Thoracic aorta (tissue), 2 donors: ENCODE data around the gene TBC1D9. TPM values are rescaled to one million over a fixed set of nuclear protein-coding genes. Genes with fewer than 3 reads are reported as not detected.

Experiments
- ATAC-seq: fragments of 150-250 bp; one replicate; pipeline ENCODE4 v1.8.0; 2017; ENCODE audit warnings: low read depth; ENCODE audit not compliant: insufficient number of reproducible peaks, low FRiP score
- DNase-seq: peaks from one replicate; pipeline ENCODE4 v3.0.0-alpha.2; 2020; ENCODE audit warnings: low spot score
- H3K27ac ChIP-seq, 2 donors: fragments of 200-600 bp; sonication (generic); 1 replicate in 1 of 2; 2 replicates in 1 of 2; pipeline ENCODE4 v1.5.1; 2016; ENCODE audit warnings: mild to moderate bottlenecking in 2 of 2, moderate library complexity in 2 of 2
- H3K27me3 ChIP-seq: fragments of 200-600 bp; sonication (generic); replicated peaks from 2 replicates; pipeline ENCODE4 v1.6.0; 2016; ENCODE audit warnings: mild to moderate bottlenecking; ENCODE audit not compliant: insufficient read depth
- H3K36me3 ChIP-seq: fragments of 200-600 bp; sonication (generic); one replicate; pipeline ENCODE4 v1.5.1; 2016
- H3K4me1 ChIP-seq, 2 donors: fragments of 200-600 bp; sonication (generic); 1 replicate in 1 of 2; 2 replicates in 1 of 2; pipeline versions ENCODE4 v1.5.1 to v1.6.0; 2016; ENCODE audit warnings: low read depth in 2 of 2, mild to moderate bottlenecking in 1 of 2; ENCODE audit not compliant: control insufficient read depth in 1 of 2
- H3K4me3 ChIP-seq: fragments of 200-600 bp; sonication (generic); 2 replicates; pipeline ENCODE4 v1.5.1; 2016; ENCODE audit warnings: mild to moderate bottlenecking
- H3K9me3 ChIP-seq: fragments of 200-600 bp; sonication (generic); 2 replicates; pipeline ENCODE4 v1.5.1; 2016
- CTCF ChIP-seq: fragments of 200-600 bp; sonication (generic); IDR thresholded peaks from one replicate; pipeline ENCODE4 v1.5.1; 2019; ENCODE audit warnings: antibody characterized with exemption
- total RNA-seq, 2 donors: library from RNA; depleted of rRNA; stranded (reverse); fragments of >200 nt; gene quantifications; one replicate each; pipeline versions ENCODE4 v1.1.0 to v1.2.3, GENCODE V29; 2016

Gene TBC1D9
- total RNA-seq, 2 donors from 2014 or later: 17.5 to 21.2 TPM

GRCh38 chr4:140584439-140584838, 171.7 kb downstream of the TBC1D9 start:
- no peak for TF ChIP-seq CTCF
- Histone ChIP-seq H3K27me3 (no peaks in the 10 kb centered on the region), H3K36me3 (no peaks in the 10 kb centered on the region), H3K4me1 (no peaks in the 10 kb centered on the region), H3K4me3 (no peak overlapping the region), H3K9me3 (no peaks in the 10 kb centered on the region), H3K27ac (no peak overlapping the region)
- no peak for DNase-seq
- no peak for ATAC-seq

DNA sequence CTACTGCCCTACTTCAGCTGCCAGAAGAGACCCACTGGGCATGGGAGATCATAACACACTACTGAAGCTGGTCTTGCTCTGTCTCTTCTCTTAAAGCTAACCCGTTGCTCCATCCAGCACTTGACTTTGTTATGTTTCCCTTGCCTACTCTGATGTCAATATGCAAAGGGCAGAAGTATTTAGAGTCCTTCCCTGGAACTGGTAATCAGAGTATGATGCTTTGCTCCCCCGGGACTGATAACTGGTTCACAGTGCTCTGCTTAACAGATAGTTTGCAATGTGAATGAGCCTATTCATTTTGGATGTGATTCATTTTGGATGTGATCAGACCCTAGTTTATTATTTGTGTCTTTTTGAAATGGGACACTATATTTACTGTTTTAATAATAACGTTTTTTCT, 175.1 kb downstream of the TBC1D9 start:
- Histone ChIP-seq H3K27me3 (no peaks in the 10 kb centered on the region), H3K4me3 (no peak overlapping the region), H3K9me3 (no peaks in the 10 kb centered on the region), H3K36me3 (no peaks in the 10 kb centered on the region), H3K27ac (no peak overlapping the region), H3K4me1 (no peaks in the 10 kb centered on the region)
- no peak for TF ChIP-seq CTCF
- ATAC-seq: no peak
- DNase-seq: no peak

DNA sequence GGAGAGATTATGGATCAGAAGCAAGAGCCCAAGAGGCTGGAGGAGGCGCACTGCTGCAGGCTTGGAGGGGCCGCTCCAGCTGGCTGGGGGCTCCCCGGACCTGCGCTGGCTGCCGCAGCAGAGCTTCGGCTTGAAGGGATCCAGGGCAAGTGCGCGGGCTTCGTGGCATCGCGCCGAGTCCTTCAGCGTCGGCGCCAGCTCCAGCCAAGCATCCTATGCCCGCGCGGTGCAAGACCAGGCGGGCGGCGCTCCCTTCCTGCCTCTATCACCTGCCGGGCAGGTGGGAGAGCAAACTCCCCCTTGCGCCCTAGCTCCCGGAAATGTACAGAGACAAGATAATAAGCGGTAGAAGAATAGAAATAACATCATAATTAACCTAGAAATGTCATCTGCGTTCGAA, 176.9 kb downstream of the TBC1D9 start:
- ATAC-seq (no peak), DNase-seq (no peak)
- no peak overlapping the region for H3K4me3 ChIP-seq
- H3K27me3 ChIP-seq: no peaks in the 10 kb centered on the region
- no peak for TF ChIP-seq CTCF
- H3K27ac ChIP-seq: no peak overlapping the region
- no peaks in the 10 kb centered on the region for H3K4me1 ChIP-seq
- no peaks in the 10 kb centered on the region for H3K9me3 ChIP-seq
- no peaks in the 10 kb centered on the region for H3K36me3 ChIP-seq

DNA sequence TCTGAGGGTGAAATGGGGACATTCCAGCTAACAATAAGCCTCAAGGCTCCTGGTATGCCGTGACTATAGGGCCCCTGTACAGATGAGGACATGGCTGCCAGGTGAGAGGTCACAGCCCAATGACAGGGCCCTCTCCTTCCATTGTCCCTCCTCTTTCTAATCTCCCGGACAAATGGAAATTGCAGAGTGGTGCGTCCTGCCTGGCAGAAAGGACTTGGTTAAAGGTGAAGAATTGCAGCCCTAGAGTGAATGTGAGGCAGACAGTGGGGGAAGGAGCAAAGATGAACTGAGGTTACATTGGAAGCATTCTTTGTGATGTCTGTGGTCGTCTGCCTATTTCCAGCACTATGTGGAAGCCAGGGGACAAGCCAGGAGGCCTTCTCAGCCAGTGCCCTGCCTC, 180.7 kb downstream of the TBC1D9 start:
- no peak overlapping the region for H3K4me3 ChIP-seq
- H3K36me3 ChIP-seq: no peaks in the 10 kb centered on the region
- ATAC-seq (no peak), DNase-seq (no peak)
- no peaks in the 10 kb centered on the region for H3K4me1 ChIP-seq
- peaks cover 6% of the 10 kb centered on the region for H3K9me3 ChIP-seq
- H3K27ac ChIP-seq: no peak overlapping the region
- no peak for TF ChIP-seq CTCF
- H3K27me3 ChIP-seq: no peaks in the 10 kb centered on the region

DNA sequence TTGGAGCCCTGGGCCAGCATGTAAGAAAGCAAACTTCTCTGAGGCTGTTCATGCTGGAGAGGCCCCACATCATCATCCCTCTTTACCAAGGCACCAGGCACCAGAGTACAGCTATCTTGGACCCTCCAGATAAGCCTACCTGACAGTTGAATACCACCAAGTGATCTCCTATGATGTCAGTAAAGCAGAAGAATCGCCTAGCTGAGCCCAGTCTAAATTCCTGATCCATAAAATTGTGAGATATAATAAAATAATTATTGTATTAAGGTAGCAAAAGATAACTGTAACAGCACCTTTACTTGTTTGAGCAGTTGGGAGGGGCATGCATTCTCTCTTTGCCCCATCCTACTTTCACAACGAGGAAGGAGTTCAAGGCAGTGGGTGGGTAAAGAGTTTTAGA, 184.6 kb downstream of the TBC1D9 start:
- H3K36me3 ChIP-seq: no peaks in the 10 kb centered on the region
- peaks cover 6% of the 10 kb centered on the region for H3K9me3 ChIP-seq
- TF ChIP-seq CTCF: no peak
- no peaks in the 10 kb centered on the region for H3K27me3 ChIP-seq
- peaks cover 8 to 15% of the 10 kb centered on the region in 2 donors for H3K4me1 ChIP-seq
- no peak overlapping the region for H3K27ac ChIP-seq
- no peak overlapping the region for H3K4me3 ChIP-seq
- DNase-seq (no peak), ATAC-seq (no peak)

Other genes starting within 250 kb of the TBC1D9 start
- gene ELMOD2, start 232.2 kb downstream of the TBC1D9 start, total RNA-seq: 10 to 100 TPM; 22.3 to 26.1 TPM
- gene UCP1, start 187.4 kb downstream of the TBC1D9 start, total RNA-seq: not detected